KOPT-K1 (cell line): Measurements from ENCODE around the gene LGALS8.
"Not testable (repeated sequence)": the region's sequence is repeated elsewhere in the genome, so short reads cannot be mapped to it uniquely, and the experiment has no call there.

Experiments used
- H3K27ac ChIP-seq: fragments of 200-600 bp; sonication (generic); 2 replicates; pipeline ENCODE4 v1.5.1; 2016; ENCODE audit warnings: antibody characterized with exemption, mild to moderate bottlenecking, low read depth, low read length; ENCODE audit not compliant: poor library complexity, severe bottlenecking
- H3K36me3 ChIP-seq: fragments of 200-600 bp; sonication (generic); 2 replicates; pipeline ENCODE4 v1.5.1; 2017; ENCODE audit warnings: antibody characterized with exemption, mild to moderate bottlenecking, low read length, moderate library complexity; ENCODE audit not compliant: insufficient read depth
- H3K9me3 ChIP-seq: fragments of 200-600 bp; sonication (generic); 2 replicates; pipeline ENCODE4 v1.5.1; 2017; ENCODE audit warnings: antibody characterized with exemption, low read length, mild to moderate bottlenecking; ENCODE audit not compliant: insufficient read depth, poor library complexity, severe bottlenecking

LGALS8 gene

GRCh38 chr1:236502579-236502971 lies 21.2 kb upstream of the LGALS8 start:
- Histone ChIP-seq H3K27ac (no peak overlapping the region), H3K9me3 (no peaks in the 10 kb centered on the region)

GRCh38 chr1:236502972-236503639 lies 20.7 kb upstream of the LGALS8 start:
- Histone ChIP-seq H3K9me3 (no peaks in the 10 kb centered on the region), H3K27ac (no peak overlapping the region), H3K36me3 (no peaks in the 10 kb centered on the region)

More at GRCh38 chr1:236502579-236502971, 21.2 kb upstream of the LGALS8 start:
- H3K36me3 ChIP-seq, result no peaks in the 10 kb centered on the region

- not testable (repeated sequence) for H3K9me3 ChIP-seq, H3K27ac ChIP-seq, H3K36me3 ChIP-seq
Measured at GRCh38 chr1:236504338-236504737, 19.4 kb upstream of the LGALS8 start.

- no peaks in the 10 kb centered on the region for H3K36me3 ChIP-seq
- H3K9me3 ChIP-seq, result no peaks in the 10 kb centered on the region
- no peak overlapping the region for H3K27ac ChIP-seq
Measured at GRCh38 chr1:236507022-236507700, 16.6 kb upstream of the LGALS8 start.

- H3K36me3 ChIP-seq, result no peaks in the 10 kb centered on the region
- H3K27ac ChIP-seq, result no peak overlapping the region
Measured at GRCh38 chr1:236508593-236509027, 15.2 kb upstream of the LGALS8 start.

GRCh38 chr1:236509203-236509602 lies 14.6 kb upstream of the LGALS8 start:
- H3K36me3 ChIP-seq, result no peaks in the 10 kb centered on the region
- H3K27ac ChIP-seq, result no peak overlapping the region
- no peaks in the 10 kb centered on the region for H3K9me3 ChIP-seq

More at GRCh38 chr1:236508593-236509027, 15.2 kb upstream of the LGALS8 start:
- no peaks in the 10 kb centered on the region for H3K9me3 ChIP-seq

GRCh38 chr1:236509647-236510401 lies 14.0 kb upstream of the LGALS8 start:
- Histone ChIP-seq H3K9me3 (no peaks in the 10 kb centered on the region), H3K36me3 (no peaks in the 10 kb centered on the region), H3K27ac (no peak overlapping the region)

- H3K36me3 ChIP-seq, result no peaks in the 10 kb centered on the region
- no peak overlapping the region for H3K27ac ChIP-seq
- H3K9me3 ChIP-seq, result no peaks in the 10 kb centered on the region
Measured at GRCh38 chr1:236511735-236512418, 11.9 kb upstream of the LGALS8 start.

- no peak overlapping the region for H3K27ac ChIP-seq
Measured at GRCh38 chr1:236514703-236515442, 8.9 kb upstream of the LGALS8 start.

GRCh38 chr1:236515443-236515958 lies 8.3 kb upstream of the LGALS8 start:
- H3K36me3 ChIP-seq, result no peaks in the 10 kb centered on the region
- H3K9me3 ChIP-seq, result no peaks in the 10 kb centered on the region
- H3K27ac ChIP-seq, result no peak overlapping the region

More at GRCh38 chr1:236514703-236515442, 8.9 kb upstream of the LGALS8 start:
- H3K9me3 ChIP-seq, result no peaks in the 10 kb centered on the region
- no peaks in the 10 kb centered on the region for H3K36me3 ChIP-seq

- Histone ChIP-seq H3K27ac (no peak overlapping the region), H3K9me3 (no peaks in the 10 kb centered on the region), H3K36me3 (no peaks in the 10 kb centered on the region)
Measured at GRCh38 chr1:236516929-236517704, 6.7 kb upstream of the LGALS8 start.

- H3K27ac ChIP-seq, result no peak overlapping the region
- no peaks in the 10 kb centered on the region for H3K9me3 ChIP-seq
- no peaks in the 10 kb centered on the region for H3K36me3 ChIP-seq
Measured at GRCh38 chr1:236518322-236518721, 5.5 kb upstream of the LGALS8 start.

GRCh38 chr1:236520445-236521005 lies 3.3 kb upstream of the LGALS8 start:
- H3K9me3 ChIP-seq, result no peaks in the 10 kb centered on the region
- no peaks in the 10 kb centered on the region for H3K36me3 ChIP-seq
- H3K27ac ChIP-seq, result no peak overlapping the region
